Gastrocnemius medialis (tissue), 4 donors: Measurements from ENCODE around the gene GASK1A.

Source experiments
- POLR2A ChIP-seq, 2 donors: fragments of 450-650 bp; IDR thresholded peaks; one replicate each; pipeline ENCODE4 v1.6.1; 2017; ENCODE audit warnings: antibody characterized with exemption in 2 of 2, mild to moderate bottlenecking in 2 of 2, moderate library complexity in 2 of 2
- TF ChIP-seq, protein P1 (sequence below), 5 experiments: fragments of 450-650 bp in 3 of 5; fragments of 200-600 bp in 2 of 5; sonication (generic) in 2 of 5; IDR thresholded peaks in 4 of 5; conservative IDR thresholded peaks in 1 of 5; 1 replicate in 4 of 5; 2 replicates in 1 of 5; pipeline ENCODE4 v1.5.1; 2016 to 2019; ENCODE audit warnings: antibody characterized with exemption in 5 of 5, mild to moderate bottlenecking in 3 of 5, moderate library complexity in 3 of 5

DNA sequence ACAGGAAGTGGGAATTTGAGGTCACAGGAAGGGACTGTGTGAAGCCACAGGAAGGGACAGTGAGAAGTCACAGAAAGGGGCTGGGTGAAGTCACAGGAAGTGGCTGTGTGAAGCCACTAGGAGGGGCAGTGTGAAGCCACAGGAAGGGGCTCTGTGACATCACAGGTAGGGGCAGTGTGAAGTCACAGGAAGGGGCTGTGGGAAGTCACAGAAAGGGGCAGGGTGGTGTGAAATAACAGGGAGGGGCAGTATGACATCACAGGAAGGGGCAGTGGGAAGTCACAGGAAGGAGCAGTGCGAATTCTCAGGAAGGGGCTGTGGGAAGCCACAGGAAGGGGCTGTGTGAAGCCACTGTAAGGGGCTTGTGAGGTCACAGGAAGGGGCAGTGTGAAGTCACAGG lies 35.8 kb downstream of the GASK1A start:
- no peak for TF ChIP-seq POLR2A (IDR thresholded peaks at IDR 0.05)
- TF ChIP-seq, protein P1, sequence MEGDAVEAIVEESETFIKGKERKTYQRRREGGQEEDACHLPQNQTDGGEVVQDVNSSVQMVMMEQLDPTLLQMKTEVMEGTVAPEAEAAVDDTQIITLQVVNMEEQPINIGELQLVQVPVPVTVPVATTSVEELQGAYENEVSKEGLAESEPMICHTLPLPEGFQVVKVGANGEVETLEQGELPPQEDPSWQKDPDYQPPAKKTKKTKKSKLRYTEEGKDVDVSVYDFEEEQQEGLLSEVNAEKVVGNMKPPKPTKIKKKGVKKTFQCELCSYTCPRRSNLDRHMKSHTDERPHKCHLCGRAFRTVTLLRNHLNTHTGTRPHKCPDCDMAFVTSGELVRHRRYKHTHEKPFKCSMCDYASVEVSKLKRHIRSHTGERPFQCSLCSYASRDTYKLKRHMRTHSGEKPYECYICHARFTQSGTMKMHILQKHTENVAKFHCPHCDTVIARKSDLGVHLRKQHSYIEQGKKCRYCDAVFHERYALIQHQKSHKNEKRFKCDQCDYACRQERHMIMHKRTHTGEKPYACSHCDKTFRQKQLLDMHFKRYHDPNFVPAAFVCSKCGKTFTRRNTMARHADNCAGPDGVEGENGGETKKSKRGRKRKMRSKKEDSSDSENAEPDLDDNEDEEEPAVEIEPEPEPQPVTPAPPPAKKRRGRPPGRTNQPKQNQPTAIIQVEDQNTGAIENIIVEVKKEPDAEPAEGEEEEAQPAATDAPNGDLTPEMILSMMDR (IDR thresholded peaks at IDR 0.05 in 4 of 5, conservative IDR thresholded peaks at IDR 0.05 in 1 of 5), result no peak
